H9 (cell line): ENCODE results near the gene SLC25A39. TPM values are rescaled to one million over a fixed set of nuclear protein-coding genes. Genes with fewer than 3 reads are reported as not detected.

ENCODE experiments used
- DNase-seq: peaks from one replicate; pipeline ENCODE4 v3.0.0-alpha.2; 2017
- H2AFZ ChIP-seq: one replicate; pipeline ENCODE4 v1.6.1; 2013; ENCODE audit warnings: mild to moderate bottlenecking, low read length, control low read depth, moderate library complexity
- H2AK5ac ChIP-seq: 2 replicates; pipeline ENCODE4 v1.6.1; 2013; ENCODE audit warnings: low read length, control low read depth, mixed read lengths; ENCODE audit not compliant: insufficient read length
- H2BK120ac ChIP-seq: one replicate; pipeline ENCODE4 v1.6.1; 2013; ENCODE audit warnings: low read depth, mild to moderate bottlenecking, low read length, control low read depth, inconsistent platforms; ENCODE audit not compliant: poor library complexity, severe bottlenecking
- H2BK12ac ChIP-seq: 2 replicates; pipeline ENCODE4 v1.6.1; 2013; ENCODE audit warnings: low read length, control low read depth, mixed read lengths, low read depth; ENCODE audit not compliant: insufficient read length
- H2BK15ac ChIP-seq: 2 replicates; pipeline ENCODE4 v1.6.1; 2013; ENCODE audit warnings: low read depth, low read length, control low read depth
- H2BK20ac ChIP-seq: one replicate; pipeline ENCODE4 v1.6.1; 2013; ENCODE audit warnings: low read depth, mild to moderate bottlenecking, low read length, control low read depth, inconsistent platforms; ENCODE audit not compliant: poor library complexity, severe bottlenecking
- H2BK5ac ChIP-seq: 2 replicates; pipeline ENCODE4 v1.6.1; 2013; ENCODE audit warnings: low read length, control low read depth, mixed read lengths; ENCODE audit not compliant: insufficient read length
- H3K14ac ChIP-seq: 2 replicates; pipeline ENCODE4 v1.6.1; 2013; ENCODE audit warnings: low read length, control low read depth; ENCODE audit not compliant: insufficient read depth
- H3K18ac ChIP-seq: 2 replicates; pipeline ENCODE4 v1.6.1; 2013; ENCODE audit warnings: low read depth, mild to moderate bottlenecking, mixed read lengths, low read length, control low read depth; ENCODE audit not compliant: insufficient read length
- H3K23ac ChIP-seq: 2 replicates; pipeline ENCODE4 v1.6.1; 2013; ENCODE audit warnings: low read length, control low read depth, mixed read lengths, low read depth; ENCODE audit not compliant: insufficient read length
- H3K23me2 ChIP-seq: 2 replicates; pipeline ENCODE4 v1.6.1; 2013; ENCODE audit warnings: low read depth, mild to moderate bottlenecking, mixed read lengths, low read length, control low read depth; ENCODE audit not compliant: insufficient read length, poor library complexity, severe bottlenecking
- H3K27ac ChIP-seq: 2 replicates; pipeline ENCODE4 v1.5.1; 2013; ENCODE audit warnings: low read length, control low read depth, mixed read lengths, low read depth; ENCODE audit not compliant: insufficient read length
- H3K27me3 ChIP-seq: 2 replicates; pipeline ENCODE4 v1.6.1; 2013; ENCODE audit warnings: low read length, control low read depth, inconsistent platforms; ENCODE audit not compliant: insufficient read depth
- H3K4ac ChIP-seq: 2 replicates; pipeline ENCODE4 v1.6.1; 2013; ENCODE audit warnings: low read depth, mild to moderate bottlenecking, control low read depth, inconsistent platforms, low read length, moderate library complexity
- H3K4me1 ChIP-seq: 2 replicates; pipeline ENCODE4 v1.6.1; 2013; ENCODE audit warnings: low read length, control low read depth, inconsistent platforms; ENCODE audit not compliant: insufficient read depth
- H3K4me2 ChIP-seq: 2 replicates; pipeline ENCODE4 v1.6.1; 2013; ENCODE audit warnings: low read length, control low read depth, mixed read lengths; ENCODE audit not compliant: insufficient read length, insufficient read depth
- H3K56ac ChIP-seq: 2 replicates; pipeline ENCODE4 v1.6.1; 2013; ENCODE audit warnings: low read depth, mild to moderate bottlenecking, mixed read lengths, low read length, control low read depth; ENCODE audit not compliant: insufficient read length
- H3K79me1 ChIP-seq: 2 replicates; pipeline ENCODE4 v1.6.1; 2013; ENCODE audit warnings: low read depth, mild to moderate bottlenecking, moderate library complexity, low read length, control low read depth, inconsistent platforms; ENCODE audit not compliant: insufficient read depth, poor library complexity, severe bottlenecking
- H3K79me2 ChIP-seq: 2 replicates; pipeline ENCODE4 v1.6.1; 2013; ENCODE audit warnings: low read length, control low read depth, inconsistent platforms; ENCODE audit not compliant: insufficient read depth
- H3K9ac ChIP-seq: 2 replicates; pipeline ENCODE4 v1.6.1; 2013; ENCODE audit warnings: low read length, control low read depth, mixed read lengths; ENCODE audit not compliant: insufficient read length; ENCODE audit errors: extremely low read depth
- H3K9me3 ChIP-seq: one replicate; pipeline ENCODE4 v1.6.1; 2013; ENCODE audit warnings: low read depth, low read length, inconsistent platforms; ENCODE audit not compliant: control insufficient read depth
- H3T11ph ChIP-seq: one replicate; pipeline ENCODE4 v1.6.1; 2013; ENCODE audit warnings: mild to moderate bottlenecking, low read length, control low read depth, inconsistent platforms
- H4K20me1 ChIP-seq: one replicate; pipeline ENCODE4 v1.6.1; 2013; ENCODE audit not compliant: control insufficient read depth, insufficient read length, insufficient read depth
- H4K5ac ChIP-seq: 2 replicates; pipeline ENCODE4 v1.6.1; 2013; ENCODE audit warnings: low read depth, mild to moderate bottlenecking, mixed read lengths, low read length, control low read depth; ENCODE audit not compliant: insufficient read length
- H4K8ac ChIP-seq: replicated peaks from 2 replicates; pipeline ENCODE4 v1.6.1; 2013; ENCODE audit warnings: low read length, control low read depth, mixed read lengths, low read depth; ENCODE audit not compliant: insufficient read length
- H4K91ac ChIP-seq: 2 replicates; pipeline ENCODE4 v1.6.1; 2013; ENCODE audit warnings: low read depth, mild to moderate bottlenecking, moderate library complexity, mixed read lengths, low read length, control low read depth; ENCODE audit not compliant: insufficient read length
- H3K27ac Mint-ChIP-seq, 3 experiments: 2 replicates in 2 of 3; 3 replicates in 1 of 3; pipeline ENCODE4 v1.8.0; 2020 to 2021; ENCODE audit warnings: mixed read lengths in 3 of 3, mild to moderate bottlenecking in 1 of 3, moderate library complexity in 1 of 3
- H3K27me3 Mint-ChIP-seq: 2 replicates; pipeline ENCODE4 v1.8.0; 2021; ENCODE audit warnings: low read depth, mild to moderate bottlenecking, moderate library complexity, mixed read lengths
- H3K36me3 Mint-ChIP-seq, 3 experiments: 2 replicates in 2 of 3; 3 replicates in 1 of 3; pipeline ENCODE4 v1.8.0; 2020 to 2021; ENCODE audit warnings: low read depth in 3 of 3, mixed read lengths in 3 of 3; ENCODE audit not compliant: insufficient read depth in 1 of 3
- H3K4me1 Mint-ChIP-seq, 2 experiments: 2 replicates each; pipeline ENCODE4 v1.8.0; 2020; ENCODE audit warnings: mixed read lengths in 2 of 2
- H3K4me3 Mint-ChIP-seq, 2 experiments: 2 replicates in 1 of 2; 3 replicates in 1 of 2; pipeline ENCODE4 v1.8.0; 2020 to 2021; ENCODE audit warnings: mild to moderate bottlenecking in 2 of 2, mixed read lengths in 2 of 2, moderate library complexity in 1 of 2
- H3K9me3 Mint-ChIP-seq, 2 experiments: 2 replicates in 1 of 2; 3 replicates in 1 of 2; pipeline ENCODE4 v1.8.0; 2020; ENCODE audit warnings: mild to moderate bottlenecking in 2 of 2, mixed read lengths in 2 of 2, moderate library complexity in 1 of 2
- WGBS: extraction: QIAGEN DNeasy Blood & Tissue Kit; methylation state at CpG from one replicate; pipeline ENCODE4 v1.1.7; 2013; ENCODE audit warnings: missing lambda C conversion rate, low lambda C conversion rate, mixed read lengths; ENCODE audit not compliant: insufficient read length; ENCODE audit errors: extremely low coverage; 5-methylcytosine and 5-hydroxymethylcytosine counted together
- total RNA-seq: library from RNA; stranded (reverse); gene quantifications from 2 replicates; pipeline ENCODE4 v1.2.1, GENCODE V29; 2021
- TF ChIP-seq, protein P1 (sequence below): fragments of 200-600 bp; sonication (generic); conservative IDR thresholded peaks from 3 replicates; pipeline ENCODE4 v1.8.0; 2021; ENCODE audit warnings: antibody characterized with exemption, mild to moderate bottlenecking

Gene SLC25A39
- total RNA-seq, 1 experiment from 2014 or later = 227 TPM

DNA sequence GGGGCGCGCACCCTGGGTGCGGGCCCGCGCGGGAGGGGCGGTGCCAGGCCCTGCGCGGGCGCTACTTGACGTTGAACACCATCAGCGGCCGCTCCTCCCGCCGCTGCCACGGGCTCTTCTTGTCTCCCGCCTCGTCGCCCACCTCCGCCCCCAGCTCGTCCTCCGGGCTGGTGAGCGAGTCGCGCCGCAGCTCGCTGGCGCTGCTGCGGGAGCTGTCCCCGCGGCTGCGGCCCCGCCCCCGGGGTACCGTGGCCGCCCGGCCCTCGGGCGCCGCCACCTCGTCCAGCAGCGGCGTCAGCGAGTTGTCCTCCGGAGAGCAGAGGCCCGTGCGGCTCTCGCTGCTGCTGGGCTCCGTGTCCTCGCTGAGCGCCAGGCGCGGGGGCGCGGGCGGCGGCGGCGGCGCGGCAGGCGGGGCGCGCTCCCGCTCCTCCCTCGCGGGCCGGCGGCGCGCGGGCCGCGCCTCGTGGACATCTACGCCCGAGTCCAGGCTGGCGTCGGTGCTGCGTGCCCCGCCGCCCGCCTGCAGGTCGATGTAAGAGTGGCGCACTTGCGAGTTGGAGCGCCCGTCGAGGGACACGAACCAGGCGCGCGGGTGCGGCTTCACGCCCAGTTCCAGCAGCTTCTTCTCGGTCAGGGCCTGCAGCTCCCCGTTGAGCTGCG lies 29.2 kb upstream of the SLC25A39 start:
- peaks cover 3 to 20% (median 9%) of the 10 kb centered on the region in 3 experiments; a peak in 6 of 7 replicates for H3K36me3 Mint-ChIP-seq
- no peak overlapping the region for H4K8ac ChIP-seq
- no peak overlapping the region for H2AFZ ChIP-seq
- no peaks in the 10 kb centered on the region for H3K9me3 ChIP-seq
- H3K23ac ChIP-seq = no peak overlapping the region
- H4K20me1 ChIP-seq = no peaks in the 10 kb centered on the region
- H2BK20ac ChIP-seq = no peak overlapping the region
- peak overlapping the region; percentile 16; the same call in 1 of the 2 replicates for H3K14ac ChIP-seq
- no peak overlapping the region for H2BK15ac ChIP-seq
- peaks cover 0 to 12% of the 10 kb centered on the region in 2 experiments; a peak in 2 of 4 replicates for H3K4me1 Mint-ChIP-seq
- H2BK120ac ChIP-seq = no peak overlapping the region
- no peak overlapping the region for H4K91ac ChIP-seq
- H3K27ac Mint-ChIP-seq = no peak overlapping the region
- peak overlapping the region; percentile 45 for H3K4me2 ChIP-seq
- peak overlapping the region; percentile 63 to 75; a peak in 4 of 5 replicates for H3K4me3 Mint-ChIP-seq
- H2BK5ac ChIP-seq = no peak overlapping the region
- H3K27ac ChIP-seq = no peak overlapping the region
- no peak overlapping the region for H3T11ph ChIP-seq
- H2AK5ac ChIP-seq = no peak overlapping the region
- no peak overlapping the region for H4K5ac ChIP-seq
- no CpG with 5 or more reads among the region's 98 CpGs for WGBS
- no peaks in the 10 kb centered on the region for H3K79me1 ChIP-seq
- H3K56ac ChIP-seq = no peak overlapping the region
- no peak overlapping the region for H3K18ac ChIP-seq
- TF ChIP-seq, protein P1, sequence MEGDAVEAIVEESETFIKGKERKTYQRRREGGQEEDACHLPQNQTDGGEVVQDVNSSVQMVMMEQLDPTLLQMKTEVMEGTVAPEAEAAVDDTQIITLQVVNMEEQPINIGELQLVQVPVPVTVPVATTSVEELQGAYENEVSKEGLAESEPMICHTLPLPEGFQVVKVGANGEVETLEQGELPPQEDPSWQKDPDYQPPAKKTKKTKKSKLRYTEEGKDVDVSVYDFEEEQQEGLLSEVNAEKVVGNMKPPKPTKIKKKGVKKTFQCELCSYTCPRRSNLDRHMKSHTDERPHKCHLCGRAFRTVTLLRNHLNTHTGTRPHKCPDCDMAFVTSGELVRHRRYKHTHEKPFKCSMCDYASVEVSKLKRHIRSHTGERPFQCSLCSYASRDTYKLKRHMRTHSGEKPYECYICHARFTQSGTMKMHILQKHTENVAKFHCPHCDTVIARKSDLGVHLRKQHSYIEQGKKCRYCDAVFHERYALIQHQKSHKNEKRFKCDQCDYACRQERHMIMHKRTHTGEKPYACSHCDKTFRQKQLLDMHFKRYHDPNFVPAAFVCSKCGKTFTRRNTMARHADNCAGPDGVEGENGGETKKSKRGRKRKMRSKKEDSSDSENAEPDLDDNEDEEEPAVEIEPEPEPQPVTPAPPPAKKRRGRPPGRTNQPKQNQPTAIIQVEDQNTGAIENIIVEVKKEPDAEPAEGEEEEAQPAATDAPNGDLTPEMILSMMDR = no peak
- H3K79me2 ChIP-seq = no peaks in the 10 kb centered on the region
- no peaks in the 10 kb centered on the region for H3K4me1 ChIP-seq
- H3K27me3 Mint-ChIP-seq = peaks cover 5% of the 10 kb centered on the region; the same call in 1 of the 2 replicates
- no peak overlapping the region for H2BK12ac ChIP-seq
- H3K27me3 ChIP-seq = no peaks in the 10 kb centered on the region
- H3K23me2 ChIP-seq = peaks cover 3% of the 10 kb centered on the region
- DNase-seq = peak; percentile 72
- no peak overlapping the region for H3K9ac ChIP-seq
- H3K4ac ChIP-seq = no peak overlapping the region
- H3K9me3 Mint-ChIP-seq = no peaks in the 10 kb centered on the region; a peak in 1 of 5 replicates
